IPS-20b (cell line): ENCODE data around the gene EHHADH.
"Not testable (repeated sequence)": the region's sequence is repeated elsewhere in the genome, so short reads cannot be mapped to it uniquely, and the experiment has no call there.

Experiments
- H3K27ac ChIP-seq: one replicate; pipeline ENCODE4 v1.5.1; 2013; ENCODE audit warnings: low read length
- H3K27me3 ChIP-seq: 2 replicates; pipeline ENCODE4 v1.6.1; 2013; ENCODE audit warnings: mild to moderate bottlenecking, low read length, inconsistent platforms; ENCODE audit not compliant: insufficient read depth
- H3K36me3 ChIP-seq: 2 replicates; pipeline ENCODE4 v1.6.1; 2013; ENCODE audit warnings: low read depth, mild to moderate bottlenecking, inconsistent platforms, low read length, moderate library complexity; ENCODE audit not compliant: insufficient read depth
- H3K4me1 ChIP-seq: 2 replicates; pipeline ENCODE4 v1.6.1; 2013; ENCODE audit warnings: mild to moderate bottlenecking, control low read depth, inconsistent platforms, low read length, moderate library complexity; ENCODE audit not compliant: insufficient read depth
- H3K4me3 ChIP-seq: 2 replicates; pipeline ENCODE4 v1.5.1; 2013; ENCODE audit warnings: mild to moderate bottlenecking, low read length, inconsistent platforms
- H3K9ac ChIP-seq: 2 replicates; pipeline ENCODE4 v1.6.1; 2013; ENCODE audit warnings: low read depth, mild to moderate bottlenecking, inconsistent platforms, low read length, moderate library complexity
- H3K9me3 ChIP-seq: 2 replicates; pipeline ENCODE4 v1.6.1; 2013; ENCODE audit warnings: mild to moderate bottlenecking, low read depth, low read length, inconsistent platforms; ENCODE audit not compliant: insufficient read depth

EHHADH gene

DNA sequence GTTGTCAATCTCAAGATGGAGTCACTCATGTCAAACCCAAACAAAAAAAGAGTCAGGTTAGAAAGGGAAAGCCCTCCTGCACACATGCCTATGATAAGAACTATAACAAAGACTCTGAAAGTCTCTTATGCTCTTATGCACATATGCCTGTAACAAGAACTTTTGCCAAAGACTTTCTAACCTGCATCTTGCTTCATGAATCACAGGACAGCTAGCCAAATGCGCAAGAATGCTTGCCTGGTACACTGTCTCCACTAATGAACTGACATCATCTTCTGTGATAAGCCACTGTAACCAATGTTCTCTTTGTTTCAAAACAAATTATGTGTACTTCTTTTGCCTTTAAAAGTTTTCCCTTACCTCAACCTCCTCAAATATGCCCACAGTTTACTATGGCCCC, 18.2 kb upstream of the EHHADH start:
- Histone ChIP-seq H3K27me3 (peaks cover 14% of the 10 kb centered on the region; the same call in 1 of the 2 replicates), H3K36me3 (no peaks in the 10 kb centered on the region), H3K4me1 (no peaks in the 10 kb centered on the region), H3K9ac (no peak overlapping the region), H3K4me3 (no peak overlapping the region), H3K27ac (no peak overlapping the region), H3K9me3 (no peaks in the 10 kb centered on the region)

GRCh38 chr3:185270956-185271332, 17.1 kb upstream of the EHHADH start:
- Histone ChIP-seq H3K9me3 (no peaks in the 10 kb centered on the region), H3K27ac (no peak overlapping the region), H3K27me3 (peaks cover 14% of the 10 kb centered on the region; the same call in 1 of the 2 replicates), H3K4me3 (no peak overlapping the region), H3K9ac (no peak overlapping the region), H3K36me3 (no peaks in the 10 kb centered on the region), H3K4me1 (no peaks in the 10 kb centered on the region)

GRCh38 chr3:185270262-185270955, 16.6 kb upstream of the EHHADH start:
- Histone ChIP-seq H3K36me3 (no peaks in the 10 kb centered on the region), H3K27me3 (peaks cover 14% of the 10 kb centered on the region; the same call in 1 of the 2 replicates), H3K9me3 (no peaks in the 10 kb centered on the region), H3K27ac (no peak overlapping the region), H3K9ac (no peak overlapping the region), H3K4me1 (no peaks in the 10 kb centered on the region), H3K4me3 (no peak overlapping the region)

- H3K27me3 ChIP-seq = peaks cover 14% of the 10 kb centered on the region; the same call in 1 of the 2 replicates
- H3K9me3 ChIP-seq = no peaks in the 10 kb centered on the region
- no peak overlapping the region for H3K27ac ChIP-seq
- no peak overlapping the region for H3K4me3 ChIP-seq
- no peaks in the 10 kb centered on the region for H3K4me1 ChIP-seq
- no peak overlapping the region for H3K9ac ChIP-seq
- no peaks in the 10 kb centered on the region for H3K36me3 ChIP-seq
These were observed 14.5 kb upstream of the EHHADH start for GRCh38 chr3:185268194-185268962.

DNA sequence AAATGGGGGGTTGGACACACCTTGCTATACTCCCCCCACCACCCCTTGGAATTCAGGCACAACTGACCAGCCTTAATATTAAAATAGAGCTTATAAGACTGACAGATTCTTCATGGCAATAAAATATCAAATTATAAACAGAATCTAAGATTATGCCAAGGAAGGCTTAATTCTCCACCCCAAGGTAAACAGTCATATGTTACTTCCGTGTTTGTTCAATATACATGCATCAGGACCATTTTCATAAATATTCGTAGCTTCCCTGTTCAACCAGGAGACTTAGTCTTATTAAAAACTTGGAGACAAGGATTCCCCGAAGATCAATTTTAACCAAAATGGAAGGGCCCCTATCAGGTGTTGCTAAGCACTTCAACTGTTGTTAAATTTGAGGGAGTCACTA, 13.3 kb upstream of the EHHADH start:
- no peak overlapping the region for H3K27ac ChIP-seq
- H3K36me3 ChIP-seq = no peaks in the 10 kb centered on the region
- H3K27me3 ChIP-seq = peaks cover 7% of the 10 kb centered on the region; the same call in 1 of the 2 replicates
- no peak overlapping the region for H3K9ac ChIP-seq
- H3K4me3 ChIP-seq = no peak overlapping the region
- no peaks in the 10 kb centered on the region for H3K4me1 ChIP-seq
- no peaks in the 10 kb centered on the region for H3K9me3 ChIP-seq

GRCh38 chr3:185264849-185265553, 11.2 kb upstream of the EHHADH start:
- Histone ChIP-seq H3K4me1 (no peaks in the 10 kb centered on the region), H3K27ac (no peak overlapping the region), H3K36me3 (no peaks in the 10 kb centered on the region), H3K9ac (no peak overlapping the region), H3K4me3 (no peak overlapping the region), H3K27me3 (peaks cover 3% of the 10 kb centered on the region; the same call in 1 of the 2 replicates), H3K9me3 (no peaks in the 10 kb centered on the region)

GRCh38 chr3:185263423-185263822, 9.6 kb upstream of the EHHADH start:
- H3K27ac ChIP-seq = no peak overlapping the region
- no peak overlapping the region for H3K9ac ChIP-seq
- H3K9me3 ChIP-seq = peaks cover 3% of the 10 kb centered on the region; the same call in 1 of the 2 replicates
- no peaks in the 10 kb centered on the region for H3K4me1 ChIP-seq
- no peak overlapping the region for H3K4me3 ChIP-seq
- H3K36me3 ChIP-seq = no peaks in the 10 kb centered on the region
- no peaks in the 10 kb centered on the region for H3K27me3 ChIP-seq

GRCh38 chr3:185257334-185257733, 3.5 kb upstream of the EHHADH start:
- Histone ChIP-seq H3K4me1 (no peaks in the 10 kb centered on the region; the same call in 1 of the 2 replicates), H3K27me3 (no peaks in the 10 kb centered on the region; the same call in 1 of the 2 replicates), H3K27ac (no peak overlapping the region), H3K9me3 (peaks cover 14% of the 10 kb centered on the region; the same call in 1 of the 2 replicates), H3K36me3 (no peaks in the 10 kb centered on the region), H3K4me3 (no peak overlapping the region), H3K9ac (no peak overlapping the region)

DNA sequence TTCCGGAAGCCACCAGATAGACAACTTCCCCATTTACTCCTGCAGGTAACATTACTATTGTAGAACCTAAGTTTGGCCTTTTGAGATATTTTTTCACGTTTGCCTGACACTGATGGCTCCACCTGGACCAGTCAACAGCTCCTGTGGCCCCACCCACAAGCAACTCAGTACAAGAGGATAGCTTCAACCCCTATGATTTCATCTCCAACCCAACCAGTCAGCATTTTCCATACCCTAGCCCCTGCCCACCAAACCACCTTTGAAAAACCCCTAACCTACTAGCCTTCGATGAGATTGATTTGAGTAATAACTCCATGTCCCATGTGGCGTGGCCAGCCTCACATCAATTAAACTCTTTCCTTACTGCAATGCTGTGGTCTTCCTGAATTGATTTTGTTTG, 950 bp upstream of the EHHADH start:
- Histone ChIP-seq H3K27ac (no peak overlapping the region), H3K9me3 (peaks cover 14% of the 10 kb centered on the region; the same call in 1 of the 2 replicates), H3K4me1 (no peaks in the 10 kb centered on the region; the same call in 1 of the 2 replicates), H3K9ac (no peak overlapping the region), H3K4me3 (no peak overlapping the region; the same call in 1 of the 2 replicates), H3K27me3 (no peaks in the 10 kb centered on the region; the same call in 1 of the 2 replicates), H3K36me3 (no peaks in the 10 kb centered on the region)

DNA sequence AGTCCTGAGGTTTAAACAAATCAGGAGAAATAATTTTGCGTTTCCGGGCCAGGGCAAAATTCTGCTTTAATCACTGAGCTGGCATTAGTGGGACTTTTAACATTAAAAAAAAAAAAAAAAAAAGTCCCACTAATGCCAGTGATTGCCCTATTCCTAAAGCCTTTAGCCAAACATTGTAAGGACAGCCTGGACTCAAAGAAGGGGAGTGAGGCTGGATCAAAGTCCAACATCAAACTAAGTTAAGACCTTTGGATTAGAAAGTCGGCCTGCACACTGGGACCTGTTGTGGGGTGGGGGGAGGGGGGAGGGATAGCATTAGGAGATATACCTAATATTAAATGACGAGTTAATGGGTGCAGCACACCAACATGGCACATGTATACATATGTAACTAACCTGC, 716 bp downstream of the EHHADH start:
- not testable (repeated sequence) for H3K27ac ChIP-seq, H3K4me3 ChIP-seq, H3K9ac ChIP-seq

GRCh38 chr3:185251272-185251671, 2.6 kb downstream of the EHHADH start:
- Histone ChIP-seq H3K36me3 (no peaks in the 10 kb centered on the region), H3K27ac (no peak overlapping the region), H3K27me3 (no peaks in the 10 kb centered on the region; the same call in 1 of the 2 replicates), H3K4me3 (no peak overlapping the region), H3K9ac (no peak overlapping the region), H3K9me3 (no peaks in the 10 kb centered on the region), H3K4me1 (no peaks in the 10 kb centered on the region; the same call in none of the 2 replicates)

More for the DNA sequence above, 716 bp downstream of the EHHADH start:
- H3K27me3 ChIP-seq, H3K4me1 ChIP-seq, H3K36me3 ChIP-seq: not testable (repeated sequence)
- peaks cover 11% of the 10 kb centered on the region; the same call in 1 of the 2 replicates for H3K9me3 ChIP-seq
